ENCODE measurements around the gene TAF4.

DNA sequence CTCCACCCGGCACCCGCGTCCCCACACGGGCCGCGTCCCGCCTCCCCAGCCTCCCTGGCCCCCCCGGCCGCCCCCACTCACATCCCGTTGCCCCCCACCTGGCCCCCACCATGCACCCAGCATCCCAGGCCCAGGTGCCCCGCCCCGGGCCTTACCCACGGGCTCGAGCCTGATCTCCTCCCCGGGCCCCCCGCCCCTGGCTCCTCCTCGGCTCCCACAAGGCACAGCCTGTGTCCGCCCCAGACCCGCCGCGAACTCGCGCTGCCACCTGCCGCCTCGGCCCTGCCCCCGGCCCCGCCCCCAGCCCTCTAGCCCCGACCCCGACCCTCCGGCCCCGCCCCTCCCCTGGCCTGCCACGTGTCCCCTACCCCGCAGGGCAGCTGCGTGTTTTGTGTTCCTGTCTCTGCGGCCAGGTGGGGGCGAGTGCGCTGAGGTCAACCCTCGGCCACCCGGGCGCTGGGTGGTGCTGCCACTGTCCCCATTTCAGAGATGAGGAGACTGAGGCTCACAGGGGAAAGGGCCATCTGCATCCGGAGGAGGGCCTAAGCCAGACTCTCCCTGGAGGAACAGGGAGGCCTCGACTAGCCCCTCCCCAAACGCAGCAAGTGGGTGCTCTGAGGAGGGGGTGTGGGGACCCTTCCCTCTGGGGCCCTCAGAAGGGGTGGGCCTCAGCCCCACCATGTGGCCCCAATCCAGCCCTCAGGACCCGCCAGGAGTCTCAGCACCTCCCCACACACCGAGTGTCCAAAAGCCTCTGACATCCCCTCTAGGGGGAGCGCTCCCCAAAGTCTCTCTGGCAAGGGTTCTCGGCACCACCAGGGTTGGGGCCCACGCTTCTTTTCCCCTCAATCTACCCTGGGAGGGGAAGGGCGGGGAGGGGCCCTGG lies 99.8 kb downstream of the TAF4 start:
- no peak for TF ChIP-seq SUZ12 (IDR thresholded peaks at IDR 0.05; ENCODE audit: extremely low read depth, insufficient read depth, insufficient read length)
- no peak for TF ChIP-seq YY1 (IDR thresholded peaks at IDR 0.05; ENCODE audit: insufficient read depth, insufficient read length)
- no peak for TF ChIP-seq ZNF274 (IDR thresholded peaks at IDR 0.05; ENCODE audit: low read depth, low read length)

All from NT2/D1 (cell line).